ENCODE results near the gene TIAL1. TPM values are rescaled to one million over a fixed set of nuclear protein-coding genes. Genes with fewer than 3 reads are reported as not detected.

The TIAL1 gene
- 192 and 195 TPM in 2 replicates for total RNA-seq

- intact Hi-C loops (cut with micrococcal nuclease): loop anchor here (1.0 to 5.0 kb wide), 13 partner anchors 55 to 841 kb away; partner anchors contain the start of genes BAG3, EIF3A, GRK5 and PRDX3
- H3K27ac Mint-ChIP-seq: peak within 1 kb of the TSS; percentile 98
- peak within 1 kb of the TSS; percentile 91 for H3K4me3 Mint-ChIP-seq
- H3K27me3 Mint-ChIP-seq (ENCODE audit: insufficient read depth): no peaks in the 10 kb centered on the region
- H3K36me3 Mint-ChIP-seq (ENCODE audit: low read depth): peaks cover 29% of the 10 kb centered on the region
- peak; percentile 92 for DNase-seq (ENCODE audit: low spot score)
- H3K9me3 Mint-ChIP-seq: no peaks in the 10 kb centered on the region
- H3K4me1 Mint-ChIP-seq (ENCODE audit: low read depth): peaks cover 51% of the 10 kb centered on the region
These were observed at the start of gene TIAL1 for GRCh38 chr10:119596537-119597404. Gene TIAL1 (minus strand): TSS chr10:119596964. CDS start chr10:119596465, 499 bp downstream.

GRCh38 chr10:119644994-119645393, 48.2 kb upstream of the TIAL1 start:
- intact Hi-C loops (cut with micrococcal nuclease): no loop called here
- Mint-ChIP-seq H3K4me1 (ENCODE audit: low read depth) (peaks cover 12% of the 10 kb centered on the region), H3K27me3 (ENCODE audit: insufficient read depth) (peaks cover 7% of the 10 kb centered on the region), H3K4me3 (no peak overlapping the region), H3K9me3 (no peaks in the 10 kb centered on the region), H3K36me3 (ENCODE audit: low read depth) (peaks cover 1% of the 10 kb centered on the region), H3K27ac (no peak overlapping the region)
- DNase-seq (ENCODE audit: low spot score): no peak

GRCh38 chr10:119644205-119644814, 47.5 kb upstream of the TIAL1 start:
- Mint-ChIP-seq H3K9me3 (no peaks in the 10 kb centered on the region), H3K27ac (no peak overlapping the region)
- no peak for DNase-seq (ENCODE audit: low spot score)

GRCh38 chr10:119643306-119644204, 46.8 kb upstream of the TIAL1 start:
- no peak overlapping the region for H3K4me3 Mint-ChIP-seq
- H3K27me3 Mint-ChIP-seq (ENCODE audit: insufficient read depth): peaks cover 7% of the 10 kb centered on the region
- no peak overlapping the region for H3K27ac Mint-ChIP-seq
- intact Hi-C loops (cut with micrococcal nuclease): no loop called here
- no peak for DNase-seq (ENCODE audit: low spot score)
- no peaks in the 10 kb centered on the region for H3K9me3 Mint-ChIP-seq
- H3K4me1 Mint-ChIP-seq (ENCODE audit: low read depth): peaks cover 7% of the 10 kb centered on the region
- H3K36me3 Mint-ChIP-seq (ENCODE audit: low read depth): peaks cover 1% of the 10 kb centered on the region

More at GRCh38 chr10:119644205-119644814, 47.5 kb upstream of the TIAL1 start:
- peaks cover 7% of the 10 kb centered on the region for H3K27me3 Mint-ChIP-seq (ENCODE audit: insufficient read depth)
- H3K4me1 Mint-ChIP-seq (ENCODE audit: low read depth): peaks cover 7% of the 10 kb centered on the region
- intact Hi-C loops (cut with micrococcal nuclease): no loop called here
- H3K36me3 Mint-ChIP-seq (ENCODE audit: low read depth): peaks cover 1% of the 10 kb centered on the region
- no peak overlapping the region for H3K4me3 Mint-ChIP-seq

GRCh38 chr10:119642556-119643111, 45.9 kb upstream of the TIAL1 start:
- Mint-ChIP-seq H3K4me1 (ENCODE audit: low read depth) (peaks cover 7% of the 10 kb centered on the region), H3K36me3 (ENCODE audit: low read depth) (peaks cover 1% of the 10 kb centered on the region), H3K27ac (no peak overlapping the region), H3K9me3 (no peaks in the 10 kb centered on the region), H3K27me3 (ENCODE audit: insufficient read depth) (peaks cover 7% of the 10 kb centered on the region), H3K4me3 (no peak overlapping the region)
- intact Hi-C loops (cut with micrococcal nuclease): no loop called here
- DNase-seq (ENCODE audit: low spot score): no peak

GRCh38 chr10:119640875-119641526, 44.2 kb upstream of the TIAL1 start:
- Mint-ChIP-seq H3K9me3 (no peaks in the 10 kb centered on the region), H3K36me3 (ENCODE audit: low read depth) (peaks cover 1% of the 10 kb centered on the region), H3K4me3 (no peak overlapping the region), H3K27ac (no peak overlapping the region), H3K4me1 (ENCODE audit: low read depth) (peaks cover 7% of the 10 kb centered on the region), H3K27me3 (ENCODE audit: insufficient read depth) (peaks cover 7% of the 10 kb centered on the region)
- DNase-seq (ENCODE audit: low spot score): no peak
- intact Hi-C loops (cut with micrococcal nuclease): no loop called here

GRCh38 chr10:119640384-119640783, 43.6 kb upstream of the TIAL1 start:
- DNase-seq (ENCODE audit: low spot score): no peak
- peaks cover 7% of the 10 kb centered on the region for H3K27me3 Mint-ChIP-seq (ENCODE audit: insufficient read depth)
- H3K36me3 Mint-ChIP-seq (ENCODE audit: low read depth): no peaks in the 10 kb centered on the region
- H3K9me3 Mint-ChIP-seq: no peaks in the 10 kb centered on the region
- H3K4me3 Mint-ChIP-seq: no peak overlapping the region
- H3K4me1 Mint-ChIP-seq (ENCODE audit: low read depth): peaks cover 7% of the 10 kb centered on the region
- no peak overlapping the region for H3K27ac Mint-ChIP-seq
- intact Hi-C loops (cut with micrococcal nuclease): no loop called here

GRCh38 chr10:119638982-119639381, 42.2 kb upstream of the TIAL1 start:
- intact Hi-C loops (cut with micrococcal nuclease): no loop called here
- DNase-seq (ENCODE audit: low spot score): no peak
- peaks cover 7% of the 10 kb centered on the region for H3K4me1 Mint-ChIP-seq (ENCODE audit: low read depth)
- H3K27ac Mint-ChIP-seq: no peak overlapping the region
- H3K27me3 Mint-ChIP-seq (ENCODE audit: insufficient read depth): peaks cover 7% of the 10 kb centered on the region
- H3K9me3 Mint-ChIP-seq: no peaks in the 10 kb centered on the region
- no peaks in the 10 kb centered on the region for H3K36me3 Mint-ChIP-seq (ENCODE audit: low read depth)
- no peak overlapping the region for H3K4me3 Mint-ChIP-seq

- H3K4me3 Mint-ChIP-seq: no peak overlapping the region
- H3K27me3 Mint-ChIP-seq (ENCODE audit: insufficient read depth): peaks cover 7% of the 10 kb centered on the region
- H3K4me1 Mint-ChIP-seq (ENCODE audit: low read depth): peaks cover 5% of the 10 kb centered on the region
- no peaks in the 10 kb centered on the region for H3K9me3 Mint-ChIP-seq
- no peak overlapping the region for H3K27ac Mint-ChIP-seq
- no peak for DNase-seq (ENCODE audit: low spot score)
- intact Hi-C loops (cut with micrococcal nuclease): no loop called here
- H3K36me3 Mint-ChIP-seq (ENCODE audit: low read depth): no peaks in the 10 kb centered on the region
These were observed 40.9 kb upstream of the TIAL1 start for GRCh38 chr10:119637631-119638030.

GRCh38 chr10:119634219-119634544, 37.4 kb upstream of the TIAL1 start:
- Mint-ChIP-seq H3K27me3 (ENCODE audit: insufficient read depth) (peaks cover 3% of the 10 kb centered on the region), H3K27ac (no peak overlapping the region), H3K9me3 (no peaks in the 10 kb centered on the region), H3K36me3 (ENCODE audit: low read depth) (no peaks in the 10 kb centered on the region), H3K4me3 (no peak overlapping the region), H3K4me1 (ENCODE audit: low read depth) (no peaks in the 10 kb centered on the region)
- DNase-seq (ENCODE audit: low spot score): no peak
- intact Hi-C loops (cut with micrococcal nuclease): no loop called here

GRCh38 chr10:119633538-119634218, 36.9 kb upstream of the TIAL1 start:
- no peak overlapping the region for H3K4me3 Mint-ChIP-seq
- intact Hi-C loops (cut with micrococcal nuclease): no loop called here
- H3K27ac Mint-ChIP-seq: no peak overlapping the region
- no peak for DNase-seq (ENCODE audit: low spot score)
- H3K9me3 Mint-ChIP-seq: no peaks in the 10 kb centered on the region
- H3K36me3 Mint-ChIP-seq (ENCODE audit: low read depth): no peaks in the 10 kb centered on the region
- H3K4me1 Mint-ChIP-seq (ENCODE audit: low read depth): no peaks in the 10 kb centered on the region
- H3K27me3 Mint-ChIP-seq (ENCODE audit: insufficient read depth): peaks cover 3% of the 10 kb centered on the region

GRCh38 chr10:119630300-119630699, 33.5 kb upstream of the TIAL1 start:
- intact Hi-C loops (cut with micrococcal nuclease): no loop called here
- Mint-ChIP-seq H3K27ac (no peak overlapping the region), H3K36me3 (ENCODE audit: low read depth) (no peaks in the 10 kb centered on the region), H3K4me3 (no peak overlapping the region), H3K27me3 (ENCODE audit: insufficient read depth) (peaks cover 3% of the 10 kb centered on the region), H3K9me3 (no peaks in the 10 kb centered on the region), H3K4me1 (ENCODE audit: low read depth) (no peaks in the 10 kb centered on the region)
- no peak for DNase-seq (ENCODE audit: low spot score)

All from activated T-helper 1 cell treated with anti-CD3 and anti-CD28 coated beads, Interleukin-12 subunit alpha, Interleukin-12 subunit beta, Interleukin-2, Interleukin-4 antibody, amounts not matched to agents 30 ng/mL and 10 ng/mL and 1 ng/mL, durations not matched to agents 14 hours and 24 hours and 36 hours (primary cell).